HepG2 (cell line): ENCODE measurements around the gene MPIG6B. TPM values are rescaled to one million over a fixed set of nuclear protein-coding genes. Genes with fewer than 3 reads are reported as not detected.

Experiments
- ATF7 ChIP-seq, 2 experiments: fragments of 450-650 bp in 1 of 2; sonication (generic) in 1 of 2; formaldehyde crosslinking in 1 of 2; IDR thresholded peaks; 2 replicates each; pipeline versions ENCODE4 v1.4.0 to v1.6.1; 2016 to 2020; ENCODE audit warnings: antibody characterized with exemption in 1 of 2, mild to moderate bottlenecking in 1 of 2, missing genetic modification reagents in 1 of 2
- BCL6 ChIP-seq: IDR thresholded peaks from 2 replicates; pipeline ENCODE4 v1.6.1; 2016; ENCODE audit warnings: missing genetic modification reagents, missing compliant biosample characterization
- BRD4 ChIP-seq: sonication (generic); formaldehyde crosslinking; IDR thresholded peaks from 2 replicates; pipeline ENCODE4 v1.4.0; 2020; ENCODE audit warnings: missing genetic modification reagents
- CBX5 ChIP-seq: sonication (generic); formaldehyde crosslinking; IDR thresholded peaks from 2 replicates; pipeline ENCODE4 v1.4.0; 2020; ENCODE audit warnings: missing genetic modification reagents, borderline replicate concordance
- CCAR2 ChIP-seq: fragments of 200-400 bp; formaldehyde crosslinking; optimal IDR thresholded peaks from 2 replicates; pipeline ENCODE3; 2018; ENCODE audit warnings: low read depth, mild to moderate bottlenecking, low read length, moderate library complexity
- CEBPG ChIP-seq: IDR thresholded peaks from 2 replicates; pipeline ENCODE4 v1.6.1; 2016
- CENPX ChIP-seq: sonication (generic); formaldehyde crosslinking; IDR thresholded peaks from 2 replicates; pipeline ENCODE4 v1.9.0; 2021; ENCODE audit warnings: mild to moderate bottlenecking, missing genetic modification reagents, moderate library complexity
- E2F2 ChIP-seq: sonication (generic); formaldehyde crosslinking; IDR thresholded peaks from 2 replicates; pipeline ENCODE4 v1.4.0; 2020; ENCODE audit warnings: missing genetic modification reagents, borderline replicate concordance
- ELF1 ChIP-seq: sonication (generic); formaldehyde crosslinking; IDR thresholded peaks from 2 replicates; pipeline ENCODE4 v1.4.0; 2020; ENCODE audit warnings: missing genetic modification reagents
- FOSL1 ChIP-seq: sonication (generic); formaldehyde crosslinking; IDR thresholded peaks from 2 replicates; pipeline ENCODE4 v1.9.0; 2021; ENCODE audit warnings: missing genetic modification reagents, borderline replicate concordance
- FOXK1 ChIP-seq: sonication (generic); formaldehyde crosslinking; IDR thresholded peaks from 2 replicates; pipeline ENCODE4 v1.4.0; 2020; ENCODE audit warnings: low read depth, missing genetic modification reagents, borderline replicate concordance
- GABPA ChIP-seq, 2 experiments: IDR thresholded peaks; 2 replicates each; pipeline ENCODE4 v1.6.1; 2011 to 2016; ENCODE audit warnings: low read depth in 2 of 2, low read length in 1 of 2, missing biosample characterization in 1 of 2, missing genetic modification characterization in 1 of 2
- GATA4 ChIP-seq: sonication (generic); IDR thresholded peaks from 2 replicates; pipeline ENCODE4 v1.6.1; 2016; ENCODE audit warnings: antibody characterized with exemption, low read depth, borderline replicate concordance
- HIVEP1 ChIP-seq: sonication (generic); formaldehyde crosslinking; IDR thresholded peaks from 2 replicates; pipeline ENCODE4 v1.4.0; 2020; ENCODE audit warnings: mild to moderate bottlenecking, missing genetic modification reagents
- HOXA9 ChIP-seq: sonication (generic); formaldehyde crosslinking; IDR thresholded peaks from 2 replicates; pipeline ENCODE4 v1.8.1; 2022; ENCODE audit warnings: missing genetic modification reagents, mild to moderate bottlenecking, moderate library complexity, borderline replicate concordance
- ISX ChIP-seq: sonication (generic); formaldehyde crosslinking; conservative IDR thresholded peaks from 2 replicates; pipeline ENCODE4 v1.5.0; 2020; ENCODE audit warnings: missing genetic modification reagents
- KDM2A ChIP-seq: sonication (generic); formaldehyde crosslinking; IDR thresholded peaks from 2 replicates; pipeline ENCODE4 v1.4.0; 2020; ENCODE audit warnings: low read depth, missing genetic modification reagents, borderline replicate concordance
- PAX8 ChIP-seq: sonication (generic); formaldehyde crosslinking; IDR thresholded peaks from 2 replicates; pipeline ENCODE4 v1.8.0; 2022; ENCODE audit warnings: mild to moderate bottlenecking, missing genetic modification reagents, borderline replicate concordance
- SAP130 ChIP-seq: IDR thresholded peaks from 2 replicates; pipeline ENCODE4 v1.6.1; 2016; ENCODE audit warnings: low read depth
- SNAPC2 ChIP-seq: sonication (generic); formaldehyde crosslinking; IDR thresholded peaks from 2 replicates; pipeline ENCODE4 v1.8.1; 2022; ENCODE audit warnings: mild to moderate bottlenecking, missing genetic modification reagents
- ZBTB39 ChIP-seq: sonication (generic); formaldehyde crosslinking; IDR thresholded peaks from 2 replicates; pipeline ENCODE4 v1.5.0; 2020; ENCODE audit warnings: missing genetic modification reagents
- ZFY ChIP-seq: sonication (generic); formaldehyde crosslinking; IDR thresholded peaks from 2 replicates; pipeline ENCODE4 v1.4.0; 2020; ENCODE audit warnings: missing genetic modification reagents
- ZNF263 ChIP-seq: sonication (generic); formaldehyde crosslinking; IDR thresholded peaks from 2 replicates; pipeline ENCODE4 v1.4.0; 2020; ENCODE audit warnings: missing genetic modification reagents
- ZNF326 ChIP-seq: sonication (generic); formaldehyde crosslinking; IDR thresholded peaks from 2 replicates; pipeline ENCODE4 v1.4.0; 2020; ENCODE audit warnings: missing genetic modification reagents, borderline replicate concordance
- ZNF512 ChIP-seq: sonication (generic); formaldehyde crosslinking; IDR thresholded peaks from 2 replicates; pipeline ENCODE4 v1.4.0; 2020; ENCODE audit warnings: mild to moderate bottlenecking, missing genetic modification reagents
- polyA plus RNA-seq, 8 experiments: library from polyadenylated mRNA; depleted of rRNA in 3 of 8; stranded (reverse) in 7 of 8; unstranded in 1 of 8; fragments of >200 nt; fragmentation: Illumina TruSeq in 4 of 8; extraction: Trizol in 4 of 8; gene quantifications; 2 replicates each; pipeline versions ENCODE4 v1.2.1 to v1.2.3, GENCODE V29; 2011 to 2016; ENCODE audit warnings: low read depth in 4 of 8, missing spikeins in 1 of 8, mixed read lengths in 1 of 8; ENCODE audit not compliant: insufficient read depth in 1 of 8
- total RNA-seq, 5 experiments: library from RNA; depleted of rRNA; stranded (reverse); fragments of >200 nt; fragmentation: Illumina TruSeq; extraction: Trizol; gene quantifications; 2 replicates each; pipeline ENCODE4 v1.2.3, GENCODE V29; 2016; ENCODE audit warnings: low read depth in 1 of 5

The MPIG6B gene
- total and polyA plus RNA-seq, 2 of the 13 experiments (the other 11 are each of a cell fraction or from before 2014, with no cell fraction given) = not detected

GRCh38 chr6:31734821-31735406 lies 11.7 kb downstream of the MPIG6B start (continued):
- TF ChIP-seq CENPX (CRISPR knock-in tag) (no peak), ATF7 (IDR thresholded peaks at IDR 0.05) (no peak), ATF7 (CRISPR knock-in tag; IDR thresholded peaks at IDR 0.05) (peak; percentile 36; the same call in 1 of the 2 replicates), SNAPC2 (CRISPR knock-in tag) (0 out of 2 replicates have a peak, but pooled peaks have one; percentile 10), CCAR2 (peak; percentile 31), FOXK1 (CRISPR knock-in tag) (peak; percentile 1; the same call in 1 of the 2 replicates), CEBPG (CRISPR knock-in tag) (0 out of 2 replicates have a peak, but pooled peaks have one; percentile 2), KDM2A (CRISPR knock-in tag) (peak; percentile 24; the same call in 1 of the 2 replicates), ZNF263 (CRISPR knock-in tag) (no peak), ZFY (CRISPR knock-in tag) (peak; percentile 60), HIVEP1 (no peak; the same call in 1 of the 2 replicates), ZNF326 (CRISPR knock-in tag) (no peak), E2F2 (CRISPR knock-in tag) (no peak), ISX (CRISPR knock-in tag) (no peak), ELF1 (CRISPR knock-in tag) (peak; percentile 16; the same call in 1 of the 2 replicates), ZNF512 (CRISPR knock-in tag) (peak; percentile 10; the same call in 1 of the 2 replicates), GATA4 (0 out of 2 replicates have a peak, but pooled peaks have one; percentile 16), PAX8 (CRISPR knock-in tag) (no peak), SAP130 (CRISPR knock-in tag) (peak; percentile 87), BCL6 (CRISPR knock-in tag) (0 out of 2 replicates have a peak, but pooled peaks have one; percentile 13), ZBTB39 (CRISPR knock-in tag) (no peak), GABPA (IDR thresholded peaks at IDR 0.05; ENCODE audit: low read depth, low read length) (no peak), GABPA (CRISPR knock-in tag; IDR thresholded peaks at IDR 0.05; ENCODE audit: low read depth) (peak; percentile 77), HOXA9 (CRISPR knock-in tag) (0 out of 2 replicates have a peak, but pooled peaks have one; percentile 43), FOSL1 (CRISPR knock-in tag) (peak; percentile 66; the same call in 1 of the 2 replicates), BRD4 (CRISPR knock-in tag) (no peak), CBX5 (CRISPR knock-in tag) (0 out of 2 replicates have a peak, but pooled peaks have one; percentile 40)
